GM10248 (cell line): ENCODE data around the gene SLC2A10.
"Not testable (repeated sequence)": the region's sequence is repeated elsewhere in the genome, so short reads cannot be mapped to it uniquely, and the experiment has no call there.

Experiments used
- CTCF ChIA-PET: fragments of 300-600 bp; sonication (Branson Sonifier 250); formaldehyde crosslinking; extraction: SDS; loops from one replicate; lab custom pipeline; 2021; ENCODE audit warnings: antibody characterized with exemption; lab: Yijun Ruan, JAX
- POLR2A ChIA-PET: fragments of 350-650 bp; sonication (Branson Sonifier 250); formaldehyde crosslinking; extraction: SDS; loops from one replicate; lab custom pipeline; 2020; ENCODE audit warnings: antibody characterized with exemption; lab: Yijun Ruan, JAX
- DNase-seq: peaks from one replicate; pipeline ENCODE4 v3.0.0; 2012; ENCODE audit errors: extremely low spot score
- TF ChIP-seq, protein P1 (sequence below): IDR thresholded peaks from 2 replicates; pipeline ENCODE4 v1.5.1; 2012; ENCODE audit warnings: mild to moderate bottlenecking, low read depth; ENCODE audit errors: extremely low read depth, missing control alignments, control extremely low read depth

SLC2A10 gene

DNA sequence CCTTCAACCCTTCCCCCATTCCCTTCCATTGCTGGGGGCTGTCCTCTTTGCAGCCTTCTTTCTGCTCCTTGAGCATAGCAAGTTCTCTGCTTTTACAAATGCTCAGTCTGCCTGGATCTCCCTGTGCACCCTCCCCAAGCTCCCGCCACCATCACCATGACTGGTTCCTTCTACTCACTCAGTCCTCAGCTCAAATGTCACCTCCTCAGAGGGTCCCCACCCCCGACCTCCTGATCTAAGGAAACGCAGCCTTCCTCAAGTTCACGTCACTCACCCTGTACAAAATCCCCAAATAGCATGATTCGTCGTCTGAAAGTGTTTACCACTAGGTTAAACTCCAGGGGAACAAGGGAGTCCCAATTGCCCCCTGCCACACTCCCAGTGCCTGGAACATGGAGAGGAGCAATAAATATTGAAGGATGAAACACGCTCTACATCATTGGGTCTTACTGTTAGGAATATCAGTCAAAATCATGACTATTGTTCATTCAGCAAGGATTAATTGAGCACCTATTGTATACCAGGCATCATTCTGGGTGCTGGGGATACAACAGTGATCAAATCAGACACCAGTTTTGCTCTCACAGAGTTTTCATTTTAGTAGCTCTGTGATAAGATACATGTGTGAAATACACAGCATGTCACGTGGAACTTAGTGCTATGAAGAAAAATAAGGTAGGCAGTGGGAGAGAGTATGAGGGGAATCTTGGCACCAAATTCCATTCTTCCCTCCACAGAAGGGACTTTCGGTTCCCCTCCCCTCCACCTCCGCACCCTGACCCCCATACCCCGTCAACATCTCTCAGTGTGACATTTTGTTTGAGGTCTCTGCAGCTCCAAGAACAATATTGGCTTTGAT is 35.8 kb upstream of the SLC2A10 start:
- CTCF ChIA-PET = no interaction called here
- TF ChIP-seq, protein P1, sequence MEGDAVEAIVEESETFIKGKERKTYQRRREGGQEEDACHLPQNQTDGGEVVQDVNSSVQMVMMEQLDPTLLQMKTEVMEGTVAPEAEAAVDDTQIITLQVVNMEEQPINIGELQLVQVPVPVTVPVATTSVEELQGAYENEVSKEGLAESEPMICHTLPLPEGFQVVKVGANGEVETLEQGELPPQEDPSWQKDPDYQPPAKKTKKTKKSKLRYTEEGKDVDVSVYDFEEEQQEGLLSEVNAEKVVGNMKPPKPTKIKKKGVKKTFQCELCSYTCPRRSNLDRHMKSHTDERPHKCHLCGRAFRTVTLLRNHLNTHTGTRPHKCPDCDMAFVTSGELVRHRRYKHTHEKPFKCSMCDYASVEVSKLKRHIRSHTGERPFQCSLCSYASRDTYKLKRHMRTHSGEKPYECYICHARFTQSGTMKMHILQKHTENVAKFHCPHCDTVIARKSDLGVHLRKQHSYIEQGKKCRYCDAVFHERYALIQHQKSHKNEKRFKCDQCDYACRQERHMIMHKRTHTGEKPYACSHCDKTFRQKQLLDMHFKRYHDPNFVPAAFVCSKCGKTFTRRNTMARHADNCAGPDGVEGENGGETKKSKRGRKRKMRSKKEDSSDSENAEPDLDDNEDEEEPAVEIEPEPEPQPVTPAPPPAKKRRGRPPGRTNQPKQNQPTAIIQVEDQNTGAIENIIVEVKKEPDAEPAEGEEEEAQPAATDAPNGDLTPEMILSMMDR = no peak
- no peak for DNase-seq
- POLR2A ChIA-PET = no interaction called here

DNA sequence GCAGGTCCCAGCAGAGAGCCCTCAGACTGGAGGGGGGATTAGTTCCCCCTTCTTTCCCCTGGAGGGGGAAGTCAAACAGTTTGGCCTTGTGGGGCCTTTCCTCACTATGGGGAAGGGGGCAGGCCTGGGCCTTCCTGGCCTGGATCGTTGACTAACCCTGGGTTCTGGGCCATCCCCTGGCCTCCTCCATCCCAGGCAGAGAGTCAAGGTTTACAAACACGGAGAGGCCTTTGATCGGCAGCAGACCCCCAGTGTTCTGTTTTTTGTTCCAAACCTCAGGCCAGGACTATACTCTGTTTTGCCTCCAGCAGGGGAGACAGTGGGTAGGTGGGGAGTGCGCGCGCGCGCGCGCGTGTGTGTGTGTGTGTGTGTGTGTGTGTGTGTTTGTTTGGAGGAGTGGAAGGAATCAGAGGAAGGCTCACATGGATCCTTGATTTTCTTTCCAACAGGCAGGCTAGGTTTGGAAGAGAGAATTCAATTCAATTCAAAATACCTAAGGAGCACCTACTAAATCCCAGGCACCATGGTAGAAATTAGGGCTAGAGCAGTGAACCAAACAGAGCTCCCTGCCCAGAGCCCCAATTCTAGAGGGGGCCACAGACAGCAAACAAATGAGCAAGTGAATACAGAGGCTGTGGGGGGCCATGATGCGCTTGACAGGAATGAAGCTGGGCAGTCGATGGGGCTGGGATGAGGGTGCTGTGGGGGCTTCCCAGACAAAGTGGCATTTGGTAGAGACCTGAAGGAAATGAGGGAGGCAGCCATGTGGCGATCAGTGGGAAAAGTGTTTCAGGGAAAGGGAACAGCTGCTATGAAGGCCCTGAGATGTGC is 35.0 kb upstream of the SLC2A10 start:
- ChIA-PET CTCF (no interaction called here), POLR2A (no interaction called here)
- TF ChIP-seq, protein P1 = no peak
- DNase-seq = no peak

DNA sequence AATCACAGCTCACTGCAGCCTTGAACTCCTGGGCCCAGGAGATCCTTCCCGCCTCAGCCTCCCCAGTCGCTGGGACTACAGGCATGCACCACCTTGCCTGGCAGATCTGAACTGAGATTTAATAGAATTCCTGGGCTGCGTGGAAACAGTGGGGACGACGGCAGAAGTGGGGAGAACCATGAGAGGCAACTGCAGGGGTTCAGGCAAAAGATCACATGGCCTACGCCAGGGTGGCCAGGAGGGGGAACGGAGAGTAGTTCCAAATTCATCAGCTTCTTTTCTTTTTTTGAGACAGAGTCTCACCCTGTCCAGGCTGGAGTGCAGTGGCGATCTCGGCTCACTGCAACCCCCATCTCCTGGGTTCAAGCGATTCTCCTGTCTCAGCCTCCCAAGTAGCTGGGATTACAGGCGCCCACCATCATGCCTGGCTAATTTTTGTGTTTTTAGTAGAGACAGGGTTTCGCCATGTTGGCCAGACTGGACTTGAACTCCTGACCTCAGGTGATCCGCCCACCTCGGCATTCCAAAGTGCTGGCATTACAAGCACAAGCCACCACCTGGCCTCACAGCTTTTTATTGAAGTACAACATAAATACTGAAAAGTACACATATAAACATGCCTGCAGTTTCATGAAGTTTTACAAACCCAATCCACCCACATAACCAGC is 32.7 kb upstream of the SLC2A10 start:
- ChIA-PET POLR2A (interaction anchor here (0.6 kb wide), 1 partner anchor 14 kb away, joined by 8 read pairs; no protein-coding TSS in a partner anchor), CTCF (interaction anchor here (1.6 to 2.0 kb wide), 2 partner anchors 15 to 157 kb away, joined by 3 to 9 read pairs; no protein-coding TSS in a partner anchor)
- not testable (repeated sequence) for DNase-seq

DNA sequence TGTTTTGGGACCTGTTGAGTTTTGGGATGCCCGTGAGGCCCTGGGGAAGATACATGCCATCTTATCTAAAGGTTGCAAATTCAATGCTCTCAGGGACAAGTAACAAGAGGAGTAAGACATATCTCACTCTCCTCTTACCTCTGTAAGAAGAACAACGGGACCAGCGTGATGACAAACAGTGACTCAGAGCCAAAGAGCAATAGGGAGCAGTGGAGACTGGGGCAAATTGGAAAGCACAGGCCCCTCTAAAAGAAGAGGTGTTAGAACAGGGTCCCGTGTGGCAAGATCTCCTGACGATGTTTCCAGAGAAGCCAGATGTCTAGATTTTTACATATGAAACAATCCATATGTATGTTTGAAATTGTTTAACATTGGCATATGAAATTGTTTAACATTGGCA is 31.8 kb upstream of the SLC2A10 start:
- no peak for DNase-seq
- ChIA-PET POLR2A (no interaction called here), CTCF (interaction anchor here (1.6 to 2.0 kb wide), 2 partner anchors 15 to 157 kb away, joined by 3 to 9 read pairs; no protein-coding TSS in a partner anchor)
- TF ChIP-seq, protein P1 = no peak

DNA sequence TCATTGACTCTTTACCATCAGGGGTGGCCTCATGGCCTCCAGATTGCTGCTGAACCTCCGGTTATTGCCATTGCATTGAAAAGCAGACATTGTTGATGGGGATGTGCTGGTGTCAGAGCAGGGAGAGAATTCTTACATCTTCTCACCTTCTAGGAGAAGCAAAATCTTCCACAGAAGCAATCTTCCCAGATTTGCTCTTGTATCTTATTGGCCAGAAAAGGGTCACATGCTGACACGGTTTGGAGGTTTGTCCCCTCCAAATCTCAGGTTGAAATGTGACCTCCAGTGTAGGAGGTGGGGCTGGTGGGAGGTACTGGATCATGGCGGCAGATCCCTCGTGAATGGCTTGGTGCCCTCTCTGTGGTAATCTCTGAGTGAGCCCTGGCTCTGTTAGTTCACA is 30.9 kb upstream of the SLC2A10 start:
- DNase-seq = no peak
- TF ChIP-seq, protein P1 = no peak
- ChIA-PET CTCF (interaction anchor here (1.2 to 6.0 kb wide), 4 partner anchors 11 to 157 kb away, joined by 3 to 93 read pairs (median 24); partner anchors contain the start of gene TP53RK), POLR2A (no interaction called here)

DNA sequence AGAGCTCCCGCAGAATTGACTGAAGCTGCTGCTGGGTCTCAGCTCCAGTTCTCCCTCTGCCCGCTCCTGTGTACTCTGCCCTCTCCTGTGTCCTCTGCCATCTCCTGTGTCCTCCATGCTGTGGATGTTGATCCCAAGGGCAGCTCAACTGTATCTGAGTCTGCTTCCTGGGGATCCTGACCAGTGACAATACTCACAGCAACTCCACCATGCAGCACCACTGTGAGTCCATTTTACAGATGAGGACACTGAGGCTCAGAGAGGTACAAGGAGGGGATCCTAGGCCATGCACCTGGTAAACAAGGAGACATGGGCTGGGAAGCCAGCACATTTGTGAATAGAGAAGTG is 28.8 kb upstream of the SLC2A10 start:
- ChIA-PET POLR2A (no interaction called here), CTCF (interaction anchor here (0.7 to 6.0 kb wide), 27 partner anchors 8 to 910 kb away, joined by 3 to 93 read pairs (median 4); partner anchors contain the start of genes OCSTAMP and TP53RK)
- TF ChIP-seq, protein P1 = no peak
- DNase-seq = no peak
